ENCODE data around the gene UBE2E2. TPM values are rescaled to one million over a fixed set of nuclear protein-coding genes. Genes with fewer than 3 reads are reported as not detected.

Gene UBE2E2
- polyA plus RNA-seq, 1 donor from 2014 or later = 19.8 TPM

DNA sequence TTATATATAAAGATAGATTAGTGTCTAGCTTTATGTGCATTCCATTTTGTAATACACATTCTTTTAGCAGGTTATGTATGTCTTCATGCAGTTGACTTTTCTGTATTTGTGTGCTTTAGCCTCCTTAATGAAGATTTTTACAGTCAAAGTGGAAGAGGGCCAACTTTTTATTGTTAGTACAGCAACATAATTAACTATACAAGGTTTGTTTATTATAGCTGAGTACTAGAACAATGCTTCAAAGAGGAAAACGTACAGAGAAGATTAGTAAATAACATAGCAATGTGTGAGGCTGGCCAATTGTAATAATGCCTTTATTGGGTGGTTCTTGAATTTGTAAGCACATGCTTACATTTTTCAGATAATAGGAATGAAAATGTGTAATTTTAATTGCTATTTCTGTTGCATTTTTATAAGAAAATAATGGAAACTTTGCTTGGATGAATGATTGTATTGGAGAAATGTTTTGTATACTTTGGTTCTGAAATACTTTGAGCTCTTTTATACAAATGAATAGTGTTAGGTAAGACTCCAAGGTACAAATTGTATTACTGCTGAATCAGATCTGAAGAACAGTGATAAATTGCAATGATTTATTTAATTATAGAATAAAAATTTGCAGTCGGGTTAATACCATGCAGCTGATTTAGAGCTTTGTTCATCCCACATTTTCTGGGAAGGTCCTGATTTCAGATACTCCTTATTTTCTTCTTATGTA lies 41.4 kb downstream of the UBE2E2 start:
- Histone ChIP-seq H3K4me2 (ENCODE audit: low read length) (no peak overlapping the region), H3F3A (ENCODE audit: insufficient read depth, low read length, poor library complexity, severe bottlenecking) (no peaks in the 10 kb centered on the region), H3K4me3 (ENCODE audit: low read length) (no peak overlapping the region), H3K9me3 (ENCODE audit: low read length) (no peaks in the 10 kb centered on the region), H3K36me3 (ENCODE audit: insufficient read depth, low read length) (no peaks in the 10 kb centered on the region), H4K20me1 (ENCODE audit: insufficient read depth) (no peaks in the 10 kb centered on the region), H3K9ac (ENCODE audit: low read length) (no peak overlapping the region), H2AFZ (ENCODE audit: low read depth, low read length) (no peak overlapping the region), H3K27ac (ENCODE audit: low read length) (no peak overlapping the region), H3K9me2 (ENCODE audit: insufficient read depth, low read length) (no peaks in the 10 kb centered on the region), H3K79me2 (replicated peaks; ENCODE audit: insufficient read depth, low read length) (peaks cover 3% of the 10 kb centered on the region), H3K27me3 (ENCODE audit: insufficient read depth, low read depth, low read length) (no peaks in the 10 kb centered on the region)
- TF ChIP-seq RAD21 (conservative IDR thresholded peaks at IDR 0.05) (no peak), EZH2 (IDR thresholded peaks at IDR 0.05; ENCODE audit: borderline replicate concordance, insufficient read depth, low read length, poor library complexity, severe bottlenecking) (no peak), MXI1 (conservative IDR thresholded peaks at IDR 0.05; ENCODE audit: poor library complexity, severe bottlenecking) (no peak), POLR2AphosphoS5 (IDR thresholded peaks at IDR 0.05) (no peak), EP300 (conservative IDR thresholded peaks at IDR 0.05; ENCODE audit: poor library complexity, severe bottlenecking) (no peak), TAF1 (IDR thresholded peaks at IDR 0.05; ENCODE audit: low read depth) (no peak)
- TF ChIP-seq, protein P1, sequence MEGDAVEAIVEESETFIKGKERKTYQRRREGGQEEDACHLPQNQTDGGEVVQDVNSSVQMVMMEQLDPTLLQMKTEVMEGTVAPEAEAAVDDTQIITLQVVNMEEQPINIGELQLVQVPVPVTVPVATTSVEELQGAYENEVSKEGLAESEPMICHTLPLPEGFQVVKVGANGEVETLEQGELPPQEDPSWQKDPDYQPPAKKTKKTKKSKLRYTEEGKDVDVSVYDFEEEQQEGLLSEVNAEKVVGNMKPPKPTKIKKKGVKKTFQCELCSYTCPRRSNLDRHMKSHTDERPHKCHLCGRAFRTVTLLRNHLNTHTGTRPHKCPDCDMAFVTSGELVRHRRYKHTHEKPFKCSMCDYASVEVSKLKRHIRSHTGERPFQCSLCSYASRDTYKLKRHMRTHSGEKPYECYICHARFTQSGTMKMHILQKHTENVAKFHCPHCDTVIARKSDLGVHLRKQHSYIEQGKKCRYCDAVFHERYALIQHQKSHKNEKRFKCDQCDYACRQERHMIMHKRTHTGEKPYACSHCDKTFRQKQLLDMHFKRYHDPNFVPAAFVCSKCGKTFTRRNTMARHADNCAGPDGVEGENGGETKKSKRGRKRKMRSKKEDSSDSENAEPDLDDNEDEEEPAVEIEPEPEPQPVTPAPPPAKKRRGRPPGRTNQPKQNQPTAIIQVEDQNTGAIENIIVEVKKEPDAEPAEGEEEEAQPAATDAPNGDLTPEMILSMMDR (IDR thresholded peaks at IDR 0.05; ENCODE audit: poor library complexity, severe bottlenecking) = no peak

DNA sequence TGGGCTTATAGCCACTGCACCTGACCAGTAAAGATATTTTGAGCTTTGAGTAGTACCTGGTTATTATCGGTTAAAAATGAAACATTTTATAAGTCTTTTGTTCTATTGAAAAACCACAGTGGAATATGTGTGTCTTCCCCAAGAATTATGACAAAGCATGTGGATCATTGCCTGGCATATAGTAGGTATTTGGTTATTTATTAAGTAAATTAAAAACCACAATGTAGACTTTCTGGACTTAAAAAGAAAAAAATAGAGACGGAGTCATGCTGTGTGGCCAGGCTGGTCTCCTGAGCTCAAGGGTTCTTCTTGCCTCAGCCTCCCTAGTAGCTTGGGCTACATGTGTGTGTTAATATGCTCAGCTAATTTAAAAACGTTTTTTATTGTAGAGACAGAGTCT lies 43.5 kb downstream of the UBE2E2 start:
- Histone ChIP-seq H3F3A (ENCODE audit: insufficient read depth, low read length, poor library complexity, severe bottlenecking) (no peaks in the 10 kb centered on the region), H3K9ac (ENCODE audit: low read length) (no peak overlapping the region), H4K20me1 (ENCODE audit: insufficient read depth) (no peaks in the 10 kb centered on the region), H3K4me3 (ENCODE audit: low read length) (no peak overlapping the region), H3K27ac (ENCODE audit: low read length) (no peak overlapping the region), H3K36me3 (ENCODE audit: insufficient read depth, low read length) (no peaks in the 10 kb centered on the region), H3K9me2 (ENCODE audit: insufficient read depth, low read length) (no peaks in the 10 kb centered on the region), H3K27me3 (ENCODE audit: insufficient read depth, low read depth, low read length) (no peaks in the 10 kb centered on the region), H3K79me2 (replicated peaks; ENCODE audit: insufficient read depth, low read length) (peaks cover 3% of the 10 kb centered on the region), H3K4me2 (ENCODE audit: low read length) (no peak overlapping the region), H2AFZ (ENCODE audit: low read depth, low read length) (no peak overlapping the region), H3K9me3 (ENCODE audit: low read length) (no peaks in the 10 kb centered on the region)
- TF ChIP-seq TAF1 (IDR thresholded peaks at IDR 0.05; ENCODE audit: low read depth) = no peak
- TF ChIP-seq SMC3 (conservative IDR thresholded peaks at IDR 0.05; ENCODE audit: poor library complexity) = no peak
- TF ChIP-seq, protein P1 (IDR thresholded peaks at IDR 0.05; ENCODE audit: poor library complexity, severe bottlenecking) = no peak
- no peak for TF ChIP-seq EZH2 (IDR thresholded peaks at IDR 0.05; ENCODE audit: borderline replicate concordance, insufficient read depth, low read length, poor library complexity, severe bottlenecking)
- TF ChIP-seq EP300 (conservative IDR thresholded peaks at IDR 0.05; ENCODE audit: poor library complexity, severe bottlenecking) = no peak
- TF ChIP-seq RAD21 (conservative IDR thresholded peaks at IDR 0.05) = no peak
- TF ChIP-seq, protein P2, sequence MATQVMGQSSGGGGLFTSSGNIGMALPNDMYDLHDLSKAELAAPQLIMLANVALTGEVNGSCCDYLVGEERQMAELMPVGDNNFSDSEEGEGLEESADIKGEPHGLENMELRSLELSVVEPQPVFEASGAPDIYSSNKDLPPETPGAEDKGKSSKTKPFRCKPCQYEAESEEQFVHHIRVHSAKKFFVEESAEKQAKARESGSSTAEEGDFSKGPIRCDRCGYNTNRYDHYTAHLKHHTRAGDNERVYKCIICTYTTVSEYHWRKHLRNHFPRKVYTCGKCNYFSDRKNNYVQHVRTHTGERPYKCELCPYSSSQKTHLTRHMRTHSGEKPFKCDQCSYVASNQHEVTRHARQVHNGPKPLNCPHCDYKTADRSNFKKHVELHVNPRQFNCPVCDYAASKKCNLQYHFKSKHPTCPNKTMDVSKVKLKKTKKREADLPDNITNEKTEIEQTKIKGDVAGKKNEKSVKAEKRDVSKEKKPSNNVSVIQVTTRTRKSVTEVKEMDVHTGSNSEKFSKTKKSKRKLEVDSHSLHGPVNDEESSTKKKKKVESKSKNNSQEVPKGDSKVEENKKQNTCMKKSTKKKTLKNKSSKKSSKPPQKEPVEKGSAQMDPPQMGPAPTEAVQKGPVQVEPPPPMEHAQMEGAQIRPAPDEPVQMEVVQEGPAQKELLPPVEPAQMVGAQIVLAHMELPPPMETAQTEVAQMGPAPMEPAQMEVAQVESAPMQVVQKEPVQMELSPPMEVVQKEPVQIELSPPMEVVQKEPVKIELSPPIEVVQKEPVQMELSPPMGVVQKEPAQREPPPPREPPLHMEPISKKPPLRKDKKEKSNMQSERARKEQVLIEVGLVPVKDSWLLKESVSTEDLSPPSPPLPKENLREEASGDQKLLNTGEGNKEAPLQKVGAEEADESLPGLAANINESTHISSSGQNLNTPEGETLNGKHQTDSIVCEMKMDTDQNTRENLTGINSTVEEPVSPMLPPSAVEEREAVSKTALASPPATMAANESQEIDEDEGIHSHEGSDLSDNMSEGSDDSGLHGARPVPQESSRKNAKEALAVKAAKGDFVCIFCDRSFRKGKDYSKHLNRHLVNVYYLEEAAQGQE (IDR thresholded peaks at IDR 0.05; ENCODE audit: borderline replicate concordance) = no peak
- no peak for TF ChIP-seq MXI1 (conservative IDR thresholded peaks at IDR 0.05; ENCODE audit: poor library complexity, severe bottlenecking)
